Bladder microvascular endothelial cell (primary cell): ENCODE measurements around the gene ICE1. TPM values are rescaled to one million over a fixed set of nuclear protein-coding genes. Genes with fewer than 3 reads are reported as not detected.

ENCODE experiments used
- total RNA-seq: library from RNA; depleted of rRNA; stranded (reverse); fragments of >200 nt; gene quantifications from 2 replicates; pipeline ENCODE4 v1.2.3, GENCODE V29; 2014

ICE1 gene, protein sequence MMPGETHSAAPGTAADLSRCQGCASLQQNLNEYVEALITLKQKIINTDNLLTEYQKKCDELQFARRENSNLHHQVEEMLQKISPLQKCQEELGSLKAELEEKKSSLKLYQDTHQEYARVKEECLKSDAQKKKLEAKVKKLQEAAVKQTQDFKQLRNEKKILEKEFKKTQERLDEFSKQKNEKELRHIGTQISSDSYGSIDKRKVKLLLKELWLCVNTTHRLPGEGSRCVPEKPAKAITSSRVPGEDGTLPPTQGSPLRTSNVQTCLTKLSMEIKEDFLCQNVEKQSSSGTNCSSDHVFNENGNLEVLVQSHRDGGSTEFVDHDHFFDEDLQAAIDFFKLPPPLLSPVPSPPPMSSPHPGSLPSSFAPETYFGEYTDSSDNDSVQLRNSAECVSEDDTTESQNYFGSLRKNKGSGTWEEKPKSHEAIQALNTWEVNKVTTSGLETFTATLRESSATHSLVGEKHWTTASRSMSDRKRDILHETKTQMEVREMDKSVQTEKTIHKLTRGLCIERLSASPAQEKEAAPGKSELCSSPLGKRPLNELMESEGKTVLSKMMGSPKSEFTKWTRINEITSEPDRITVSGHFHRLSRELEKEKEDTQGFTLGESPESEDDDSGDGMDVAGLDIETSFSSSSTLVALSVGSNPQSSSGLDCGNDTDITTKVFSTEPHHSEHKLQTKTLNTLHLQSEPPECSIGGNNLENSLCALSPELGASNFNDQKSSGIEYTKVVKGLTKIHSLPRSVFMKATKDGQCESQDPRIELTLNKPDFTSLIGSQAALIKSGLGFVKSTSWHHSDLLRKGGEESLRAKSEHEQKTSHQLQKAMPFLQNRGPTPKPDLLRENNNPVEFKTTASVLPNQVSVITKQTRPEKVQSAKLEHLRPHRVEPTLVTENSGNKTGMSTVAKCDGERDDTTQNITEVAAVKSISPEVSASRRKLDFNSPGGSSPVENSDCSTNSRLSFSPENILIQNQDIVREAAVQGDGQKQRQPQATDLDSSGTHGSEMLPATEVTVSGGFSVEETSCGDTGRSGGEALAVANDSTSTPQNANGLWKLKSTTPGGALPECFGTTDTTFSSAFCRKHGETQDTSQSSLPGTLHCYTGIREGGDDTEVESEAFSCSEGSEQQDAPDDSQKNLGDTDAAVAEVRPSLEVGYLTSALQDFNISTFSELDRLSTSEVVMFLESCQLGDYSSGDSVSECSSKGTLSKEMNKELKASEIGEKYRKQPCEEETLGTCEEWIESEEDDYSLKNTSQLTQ (N-terminal part only)
- total RNA-seq = 16.5 and 36.1 TPM in 2 replicates

DNA sequence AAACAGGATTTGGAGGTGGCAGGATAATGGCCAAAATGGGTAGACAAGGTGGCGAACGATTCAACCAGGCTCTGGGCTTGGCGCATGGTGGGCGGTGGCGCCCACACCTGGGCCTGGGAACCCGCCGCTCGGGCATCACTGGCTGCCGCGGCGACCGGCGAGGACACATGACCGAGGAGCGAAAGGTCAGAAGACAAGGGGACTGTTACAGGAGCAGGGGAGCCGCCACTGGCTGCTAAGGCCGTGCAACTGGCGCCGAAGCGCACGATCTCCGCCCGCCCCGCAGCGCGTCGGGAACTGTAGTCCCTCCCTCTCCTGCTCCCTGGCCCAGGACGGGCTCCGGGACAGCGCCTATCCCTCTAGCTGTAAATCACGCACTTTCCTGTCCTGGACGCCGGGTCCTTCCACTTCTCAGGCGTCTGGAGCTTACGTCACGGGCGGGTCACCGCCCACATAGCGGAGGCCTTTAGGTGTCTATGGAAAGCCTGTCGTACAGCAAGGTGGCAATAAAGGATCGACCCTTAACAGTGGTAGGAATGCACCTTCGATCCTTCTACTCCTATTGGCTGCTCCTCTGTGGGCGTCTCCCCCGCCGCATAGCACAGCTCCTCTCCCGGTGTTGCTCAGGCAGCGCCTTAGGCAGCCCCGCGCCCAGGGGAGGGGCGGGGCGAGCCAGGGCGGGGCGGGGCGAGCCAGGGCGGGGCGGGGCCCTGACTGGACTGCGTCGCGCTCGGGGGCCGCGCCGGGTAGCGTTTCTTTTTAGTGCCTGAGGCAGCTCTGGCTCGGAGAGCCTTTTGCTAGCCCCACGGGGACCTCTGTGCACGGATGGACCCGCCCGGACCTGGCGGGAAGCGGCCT lies at the start of gene ICE1:
ICE1 (plus strand) TSS at position 717 of the 858 bp plus-strand sequence. CDS start 239 bp downstream, outside the sequence.

